HEK293 (cell line): ENCODE results near the gene AEBP1.

Experiments
- CTCF ChIA-PET: fragments of 350-600 bp; formaldehyde crosslinking; extraction: SDS; loops from one replicate; lab custom pipeline; 2021; ENCODE audit warnings: antibody characterized with exemption; lab: Yijun Ruan, JAX
- POLR2A ChIA-PET: fragments of 300-600 bp; formaldehyde crosslinking; extraction: SDS; loops from one replicate; lab custom pipeline; 2020; ENCODE audit warnings: antibody characterized with exemption, inconsistent platforms; lab: Yijun Ruan, JAX
- H3K27ac ChIP-seq: fragments of 200-500 bp; sonication (Bioruptor generic); 2 replicates; pipeline ENCODE4 v1.5.1; 2014; ENCODE audit warnings: low read depth, low read length, control low read depth, inconsistent platforms; ENCODE audit errors: extremely low read depth
- H3K36me3 ChIP-seq, 2 experiments: fragments of 200-500 bp in 1 of 2; sonication (Bioruptor generic) in 1 of 2; 1 replicate in 1 of 2; 2 replicates in 1 of 2; pipeline ENCODE4 v1.5.1; 2014 to 2017; ENCODE audit warnings: inconsistent platforms in 2 of 2, low read length in 2 of 2; ENCODE audit not compliant: control insufficient read depth in 2 of 2, insufficient read depth in 1 of 2
- H3K4me1 ChIP-seq: fragments of 200-500 bp; sonication (Bioruptor generic); 2 replicates; pipeline ENCODE4 v1.5.1; 2014; ENCODE audit warnings: mild to moderate bottlenecking, low read length, inconsistent platforms; ENCODE audit not compliant: control insufficient read depth, insufficient read depth
- H3K4me3 ChIP-seq: 2 replicates; pipeline ENCODE4 v1.5.1; 2011; ENCODE audit warnings: low read depth, mild to moderate bottlenecking, control low read depth, low read length, moderate library complexity
- H3K9me3 ChIP-seq: fragments of 200-500 bp; sonication (Bioruptor generic); 2 replicates; pipeline ENCODE4 v1.5.1; 2014; ENCODE audit warnings: low read depth, low read length, inconsistent platforms; ENCODE audit not compliant: control insufficient read depth, insufficient read depth
- FEZF1 ChIP-seq: fragments of 450-650 bp; formaldehyde crosslinking; IDR thresholded peaks from 2 replicates; pipeline ENCODE4 v1.5.1; 2016; ENCODE audit warnings: missing biosample characterization, missing genetic modification characterization
- GLIS1 ChIP-seq: fragments of 450-650 bp; formaldehyde crosslinking; IDR thresholded peaks from 2 replicates; pipeline ENCODE4 v1.5.1; 2016; ENCODE audit warnings: missing biosample characterization, missing genetic modification characterization
- HOXA7 ChIP-seq: sonication (generic); formaldehyde crosslinking; IDR thresholded peaks from 2 replicates; pipeline ENCODE4 v1.8.1; 2022; ENCODE audit warnings: missing genetic modification reagents, borderline replicate concordance
- MYNN ChIP-seq: fragments of 450-650 bp; formaldehyde crosslinking; IDR thresholded peaks from 2 replicates; pipeline ENCODE4 v1.5.1; 2016; ENCODE audit warnings: missing biosample characterization, missing genetic modification characterization, borderline replicate concordance
- PRDM1 ChIP-seq: fragments of 450-650 bp; formaldehyde crosslinking; IDR thresholded peaks from 2 replicates; pipeline ENCODE4; 2016; ENCODE audit warnings: missing biosample characterization, missing genetic modification characterization
- SCRT1 ChIP-seq: fragments of 450-650 bp; formaldehyde crosslinking; IDR thresholded peaks from 2 replicates; pipeline ENCODE4 v1.5.1; 2016; ENCODE audit warnings: missing biosample characterization, missing genetic modification characterization, borderline replicate concordance
- TRIM28 ChIP-seq: IDR thresholded peaks from 2 replicates; pipeline ENCODE4 v1.6.1; 2011; ENCODE audit warnings: low read length, control low read depth, borderline replicate concordance
- WT1 ChIP-seq: fragments of 450-650 bp; formaldehyde crosslinking; IDR thresholded peaks from 2 replicates; pipeline ENCODE4 v1.5.1; 2016; ENCODE audit warnings: missing biosample characterization, missing genetic modification characterization
- ZBTB20 ChIP-seq: fragments of 450-650 bp; formaldehyde crosslinking; IDR thresholded peaks from 2 replicates; pipeline ENCODE4 v1.5.1; 2016; ENCODE audit warnings: missing biosample characterization, missing genetic modification characterization
- ZBTB8A ChIP-seq: fragments of 450-650 bp; formaldehyde crosslinking; IDR thresholded peaks from 2 replicates; pipeline ENCODE4 v1.5.1; 2016; ENCODE audit warnings: missing biosample characterization, missing genetic modification characterization
- ZEB2 ChIP-seq: fragments of 450-650 bp; formaldehyde crosslinking; IDR thresholded peaks from 2 replicates; pipeline ENCODE4 v1.5.1; 2016; ENCODE audit warnings: missing biosample characterization, missing genetic modification characterization
- ZNF112 ChIP-seq: fragments of 450-650 bp; formaldehyde crosslinking; IDR thresholded peaks from 2 replicates; pipeline ENCODE4 v1.5.0; 2017; ENCODE audit warnings: missing biosample characterization, missing genetic modification characterization
- ZNF133 ChIP-seq: fragments of 450-650 bp; formaldehyde crosslinking; IDR thresholded peaks from 2 replicates; pipeline ENCODE4 v1.5.1; 2016; ENCODE audit warnings: missing biosample characterization, missing genetic modification characterization
- ZNF175 ChIP-seq: fragments of 450-650 bp; formaldehyde crosslinking; IDR thresholded peaks from 2 replicates; pipeline ENCODE4 v1.5.1; 2016; ENCODE audit warnings: missing biosample characterization, missing genetic modification characterization
- ZNF184 ChIP-seq: fragments of 450-650 bp; IDR thresholded peaks from 2 replicates; pipeline ENCODE4 v1.5.1; 2018; ENCODE audit warnings: missing biosample characterization, mild to moderate bottlenecking, missing genetic modification characterization
- ZNF302 ChIP-seq: fragments of 450-650 bp; formaldehyde crosslinking; IDR thresholded peaks from 2 replicates; pipeline ENCODE4 v1.5.1; 2016; ENCODE audit warnings: missing biosample characterization, missing genetic modification characterization, low read depth
- ZNF324 ChIP-seq: fragments of 450-650 bp; formaldehyde crosslinking; IDR thresholded peaks from 2 replicates; pipeline ENCODE4 v1.5.1; 2016; ENCODE audit warnings: missing biosample characterization, missing genetic modification characterization
- ZNF354C ChIP-seq: fragments of 450-650 bp; formaldehyde crosslinking; IDR thresholded peaks from 2 replicates; pipeline ENCODE4 v1.5.1; 2016; ENCODE audit warnings: missing biosample characterization, missing genetic modification characterization, low read depth, borderline replicate concordance
- ZNF449 ChIP-seq: fragments of 450-650 bp; formaldehyde crosslinking; IDR thresholded peaks from 2 replicates; pipeline ENCODE4 v1.5.1; 2017; ENCODE audit warnings: missing biosample characterization, mild to moderate bottlenecking, missing genetic modification characterization, moderate library complexity
- ZNF513 ChIP-seq: fragments of 450-650 bp; IDR thresholded peaks from 2 replicates; pipeline ENCODE4 v1.5.1; 2018; ENCODE audit warnings: missing biosample characterization, missing genetic modification characterization
- ZNF548 ChIP-seq: fragments of 450-650 bp; formaldehyde crosslinking; IDR thresholded peaks from 2 replicates; pipeline ENCODE4 v1.5.1; 2016; ENCODE audit warnings: missing biosample characterization, missing genetic modification characterization
- ZNF571 ChIP-seq: fragments of 450-650 bp; formaldehyde crosslinking; IDR thresholded peaks from 2 replicates; pipeline ENCODE4 v1.5.0; 2017; ENCODE audit warnings: missing biosample characterization, missing genetic modification characterization
- ZNF623 ChIP-seq: fragments of 450-650 bp; formaldehyde crosslinking; IDR thresholded peaks from 2 replicates; pipeline ENCODE4 v1.5.1; 2016; ENCODE audit warnings: missing biosample characterization, missing genetic modification characterization
- ZNF664 ChIP-seq: fragments of 450-650 bp; formaldehyde crosslinking; IDR thresholded peaks from 2 replicates; pipeline ENCODE4 v1.5.1; 2016; ENCODE audit warnings: missing biosample characterization, missing genetic modification characterization
- ZNF692 ChIP-seq: fragments of 450-650 bp; formaldehyde crosslinking; IDR thresholded peaks from 2 replicates; pipeline ENCODE4 v1.5.1; 2016; ENCODE audit warnings: missing biosample characterization, missing genetic modification characterization
- ZNF843 ChIP-seq: fragments of 450-650 bp; formaldehyde crosslinking; IDR thresholded peaks from 2 replicates; pipeline ENCODE4 v1.5.1; 2016; ENCODE audit warnings: missing biosample characterization, missing genetic modification characterization
- TF ChIP-seq, protein P1 (sequence below): fragments of 450-650 bp; formaldehyde crosslinking; IDR thresholded peaks from 2 replicates; pipeline ENCODE4 v1.5.1; 2016; ENCODE audit warnings: missing biosample characterization, missing genetic modification characterization
- TF ChIP-seq, protein P2 (sequence below): fragments of 450-650 bp; IDR thresholded peaks from 2 replicates; pipeline ENCODE4 v1.5.1; 2018; ENCODE audit warnings: missing biosample characterization, mild to moderate bottlenecking, missing genetic modification characterization

Gene AEBP1

DNA sequence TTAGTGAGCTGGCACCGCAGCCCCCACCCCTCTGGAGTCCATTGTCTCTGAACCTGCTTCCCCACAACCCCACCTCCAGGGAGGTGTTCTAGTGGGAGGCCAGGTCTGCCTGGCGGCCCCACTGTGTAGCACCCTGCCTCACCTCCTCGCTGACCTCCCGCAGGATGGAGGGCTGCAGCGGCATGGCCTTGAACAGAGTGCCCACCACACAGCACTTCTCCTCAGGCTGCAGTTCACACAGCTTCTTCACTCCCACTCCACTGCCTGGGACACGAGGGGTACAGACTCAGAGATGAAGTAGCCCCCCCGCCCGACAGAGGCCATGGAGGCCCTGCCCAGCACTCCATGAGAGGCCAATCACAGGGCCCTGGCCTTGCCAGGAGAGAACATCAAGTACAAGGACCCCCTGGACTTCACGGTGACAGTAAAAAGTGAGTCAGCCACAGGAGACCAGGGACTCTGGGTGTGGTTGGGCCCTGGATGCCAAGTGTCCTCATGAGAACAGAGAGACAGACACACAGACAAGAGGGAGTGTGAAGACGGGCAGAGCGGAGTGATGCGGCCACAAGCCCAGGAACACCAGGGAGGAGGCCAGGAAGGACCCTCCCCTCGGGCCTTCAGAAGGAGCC, 13.8 kb downstream of the AEBP1 start:
- POLR2A ChIA-PET: no interaction called here
- CTCF ChIA-PET: no interaction called here
- Histone ChIP-seq H3K4me3 (no peak overlapping the region), H3K36me3 (peaks cover 12 to 75% of the 10 kb centered on the region in 2 experiments), H3K27ac (no peak overlapping the region), H3K4me1 (no peaks in the 10 kb centered on the region), H3K9me3 (no peaks in the 10 kb centered on the region)
- TF ChIP-seq ZNF692 (tag by site-specific recombination) (no peak), ZNF133 (tag by site-specific recombination) (no peak), GLIS1 (peak; percentile 69), ZNF354C (tag by site-specific recombination) (no peak), ZNF449 (tag by site-specific recombination) (no peak), MYNN (tag by site-specific recombination) (no peak), TRIM28 (no peak), HOXA7 (CRISPR knock-in tag) (no peak)

- TF ChIP-seq ZBTB8A: no peak
- no peak for TF ChIP-seq SCRT1 (tag by site-specific recombination)
- TF ChIP-seq WT1 (tag by site-specific recombination): no peak
- no peak for TF ChIP-seq ZBTB20 (tag by site-specific recombination)
- no peak for TF ChIP-seq ZNF623 (tag by site-specific recombination)
- TF ChIP-seq ZNF843 (tag by site-specific recombination): no peak
- no peak for TF ChIP-seq ZNF175 (tag by site-specific recombination)
- TF ChIP-seq FEZF1 (tag by site-specific recombination): no peak
- no peak for TF ChIP-seq PRDM1
- TF ChIP-seq ZNF571 (tag by site-specific recombination): no peak
- TF ChIP-seq, protein P1, sequence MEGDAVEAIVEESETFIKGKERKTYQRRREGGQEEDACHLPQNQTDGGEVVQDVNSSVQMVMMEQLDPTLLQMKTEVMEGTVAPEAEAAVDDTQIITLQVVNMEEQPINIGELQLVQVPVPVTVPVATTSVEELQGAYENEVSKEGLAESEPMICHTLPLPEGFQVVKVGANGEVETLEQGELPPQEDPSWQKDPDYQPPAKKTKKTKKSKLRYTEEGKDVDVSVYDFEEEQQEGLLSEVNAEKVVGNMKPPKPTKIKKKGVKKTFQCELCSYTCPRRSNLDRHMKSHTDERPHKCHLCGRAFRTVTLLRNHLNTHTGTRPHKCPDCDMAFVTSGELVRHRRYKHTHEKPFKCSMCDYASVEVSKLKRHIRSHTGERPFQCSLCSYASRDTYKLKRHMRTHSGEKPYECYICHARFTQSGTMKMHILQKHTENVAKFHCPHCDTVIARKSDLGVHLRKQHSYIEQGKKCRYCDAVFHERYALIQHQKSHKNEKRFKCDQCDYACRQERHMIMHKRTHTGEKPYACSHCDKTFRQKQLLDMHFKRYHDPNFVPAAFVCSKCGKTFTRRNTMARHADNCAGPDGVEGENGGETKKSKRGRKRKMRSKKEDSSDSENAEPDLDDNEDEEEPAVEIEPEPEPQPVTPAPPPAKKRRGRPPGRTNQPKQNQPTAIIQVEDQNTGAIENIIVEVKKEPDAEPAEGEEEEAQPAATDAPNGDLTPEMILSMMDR: no peak
- TF ChIP-seq, protein P2, sequence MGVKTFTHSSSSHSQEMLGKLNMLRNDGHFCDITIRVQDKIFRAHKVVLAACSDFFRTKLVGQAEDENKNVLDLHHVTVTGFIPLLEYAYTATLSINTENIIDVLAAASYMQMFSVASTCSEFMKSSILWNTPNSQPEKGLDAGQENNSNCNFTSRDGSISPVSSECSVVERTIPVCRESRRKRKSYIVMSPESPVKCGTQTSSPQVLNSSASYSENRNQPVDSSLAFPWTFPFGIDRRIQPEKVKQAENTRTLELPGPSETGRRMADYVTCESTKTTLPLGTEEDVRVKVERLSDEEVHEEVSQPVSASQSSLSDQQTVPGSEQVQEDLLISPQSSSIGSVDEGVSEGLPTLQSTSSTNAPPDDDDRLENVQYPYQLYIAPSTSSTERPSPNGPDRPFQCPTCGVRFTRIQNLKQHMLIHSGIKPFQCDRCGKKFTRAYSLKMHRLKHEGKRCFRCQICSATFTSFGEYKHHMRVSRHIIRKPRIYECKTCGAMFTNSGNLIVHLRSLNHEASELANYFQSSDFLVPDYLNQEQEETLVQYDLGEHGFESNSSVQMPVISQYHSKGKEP: no peak
- TF ChIP-seq ZNF112 (tag by site-specific recombination): no peak
- TF ChIP-seq ZEB2: no peak
- TF ChIP-seq ZNF302 (tag by site-specific recombination): no peak
- no peak for TF ChIP-seq ZNF664
- no peak for TF ChIP-seq ZNF184 (tag by site-specific recombination)
- no peak for TF ChIP-seq ZNF324 (tag by site-specific recombination)
- no peak for TF ChIP-seq ZNF548
- TF ChIP-seq ZNF513 (tag by site-specific recombination): no peak
- CTCF ChIA-PET: no interaction called here
- no peak overlapping the region for H3K4me3 ChIP-seq
- no peak overlapping the region for H3K27ac ChIP-seq
- POLR2A ChIA-PET: no interaction called here
- no peaks in the 10 kb centered on the region for H3K9me3 ChIP-seq
- peaks cover 12 to 67% of the 10 kb centered on the region in 2 experiments for H3K36me3 ChIP-seq
- H3K4me1 ChIP-seq: no peaks in the 10 kb centered on the region
Measured at GRCh38 chr7:44119829-44120380, 15.8 kb downstream of the AEBP1 start.
